Measurements from ENCODE around the gene APOBEC3B.

Gene APOBEC3B

DNA sequence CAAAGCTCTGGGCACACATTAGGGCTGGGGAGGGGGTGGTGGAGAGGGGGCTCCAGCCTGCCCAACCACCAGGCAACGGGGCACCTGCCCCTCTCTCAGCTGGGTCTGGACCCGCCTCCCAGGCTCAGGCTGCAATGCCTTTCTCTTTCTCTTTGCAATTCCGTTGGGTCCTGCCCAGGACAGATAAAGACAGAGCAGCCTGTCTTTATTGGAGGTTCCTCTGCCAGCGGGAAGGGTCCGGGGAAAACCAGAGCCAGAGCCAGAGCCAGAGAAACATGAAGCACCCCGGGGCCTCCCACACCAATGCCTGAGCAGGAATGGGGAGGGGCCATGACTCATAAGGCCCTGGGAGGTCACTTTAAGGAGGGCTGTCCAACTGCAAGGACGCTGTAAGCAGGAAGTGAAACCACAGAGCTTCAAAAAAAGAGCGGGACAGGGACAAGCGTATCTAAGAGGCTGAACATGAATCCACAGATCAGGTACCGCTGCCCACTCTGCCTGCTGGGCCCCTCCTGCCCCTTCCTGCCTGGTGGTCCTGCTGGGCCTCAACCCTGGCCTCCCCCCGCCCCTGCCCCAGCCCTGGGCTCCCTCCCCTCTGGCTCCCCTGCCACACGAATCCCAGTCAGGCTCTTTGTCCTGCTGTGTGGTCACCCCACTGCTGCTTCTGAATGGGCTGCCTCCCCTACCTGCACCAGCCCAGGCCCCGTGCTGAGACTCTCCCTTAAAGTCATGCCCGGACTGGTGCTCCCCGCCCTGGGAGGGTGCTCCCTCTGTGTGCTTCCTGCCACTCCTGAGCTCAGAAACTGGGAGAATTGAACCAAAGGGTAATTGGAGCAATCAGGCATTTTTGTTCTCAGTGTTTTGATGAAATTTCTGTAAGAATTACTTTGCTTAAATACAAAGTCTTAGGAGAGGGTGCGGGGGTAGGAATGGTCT, at the start of gene APOBEC3B:
Gene APOBEC3B (plus strand): TSS at position 356 of the 936 bp plus-strand sequence. CDS start 107 bp downstream, at position 463.
- TF ChIP-seq, protein P1, sequence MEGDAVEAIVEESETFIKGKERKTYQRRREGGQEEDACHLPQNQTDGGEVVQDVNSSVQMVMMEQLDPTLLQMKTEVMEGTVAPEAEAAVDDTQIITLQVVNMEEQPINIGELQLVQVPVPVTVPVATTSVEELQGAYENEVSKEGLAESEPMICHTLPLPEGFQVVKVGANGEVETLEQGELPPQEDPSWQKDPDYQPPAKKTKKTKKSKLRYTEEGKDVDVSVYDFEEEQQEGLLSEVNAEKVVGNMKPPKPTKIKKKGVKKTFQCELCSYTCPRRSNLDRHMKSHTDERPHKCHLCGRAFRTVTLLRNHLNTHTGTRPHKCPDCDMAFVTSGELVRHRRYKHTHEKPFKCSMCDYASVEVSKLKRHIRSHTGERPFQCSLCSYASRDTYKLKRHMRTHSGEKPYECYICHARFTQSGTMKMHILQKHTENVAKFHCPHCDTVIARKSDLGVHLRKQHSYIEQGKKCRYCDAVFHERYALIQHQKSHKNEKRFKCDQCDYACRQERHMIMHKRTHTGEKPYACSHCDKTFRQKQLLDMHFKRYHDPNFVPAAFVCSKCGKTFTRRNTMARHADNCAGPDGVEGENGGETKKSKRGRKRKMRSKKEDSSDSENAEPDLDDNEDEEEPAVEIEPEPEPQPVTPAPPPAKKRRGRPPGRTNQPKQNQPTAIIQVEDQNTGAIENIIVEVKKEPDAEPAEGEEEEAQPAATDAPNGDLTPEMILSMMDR (IDR thresholded peaks at IDR 0.05): no peak

DNA sequence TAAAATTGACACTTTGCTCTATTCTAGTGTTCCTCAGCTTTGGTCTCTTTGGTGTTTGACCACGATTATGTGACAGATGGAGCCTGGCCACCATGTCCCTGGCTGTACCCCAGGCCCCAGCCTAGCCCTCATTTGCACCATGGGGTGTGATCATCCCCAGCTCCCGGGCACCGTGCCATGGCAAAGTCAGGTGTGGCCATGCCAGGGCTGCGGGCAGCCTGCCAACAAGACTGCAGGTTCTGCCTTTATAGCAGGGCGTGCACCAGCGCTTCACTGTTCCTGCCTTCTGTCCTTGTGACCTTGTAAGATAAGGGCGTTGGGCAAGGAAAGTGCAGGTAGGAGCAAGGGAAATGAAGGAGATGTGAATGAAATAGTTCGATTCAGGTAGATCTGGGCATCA, 47.1 kb upstream of the APOBEC3B start:
- TF ChIP-seq, protein P1 (IDR thresholded peaks at IDR 0.05): no peak

DNA sequence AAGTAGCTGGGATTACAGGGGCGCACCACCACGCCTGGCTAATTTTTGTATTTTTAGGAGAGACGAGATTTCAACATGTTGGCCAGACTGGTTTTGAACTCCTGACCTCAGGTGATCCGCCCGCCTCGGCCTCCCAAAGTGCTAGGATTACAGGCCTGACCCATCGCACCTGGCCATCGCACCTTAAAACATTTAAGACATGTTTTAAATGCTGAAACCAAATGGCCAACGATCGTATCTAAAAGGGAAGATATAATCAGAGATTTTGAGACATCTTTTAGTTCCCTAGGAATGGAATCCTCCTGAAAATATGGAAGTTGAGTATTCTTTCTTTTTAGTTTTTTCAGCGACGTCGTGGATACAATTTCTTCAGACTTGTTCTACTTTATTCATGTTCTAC, 46.5 kb upstream of the APOBEC3B start:
- TF ChIP-seq, protein P1 (IDR thresholded peaks at IDR 0.05): no peak

DNA sequence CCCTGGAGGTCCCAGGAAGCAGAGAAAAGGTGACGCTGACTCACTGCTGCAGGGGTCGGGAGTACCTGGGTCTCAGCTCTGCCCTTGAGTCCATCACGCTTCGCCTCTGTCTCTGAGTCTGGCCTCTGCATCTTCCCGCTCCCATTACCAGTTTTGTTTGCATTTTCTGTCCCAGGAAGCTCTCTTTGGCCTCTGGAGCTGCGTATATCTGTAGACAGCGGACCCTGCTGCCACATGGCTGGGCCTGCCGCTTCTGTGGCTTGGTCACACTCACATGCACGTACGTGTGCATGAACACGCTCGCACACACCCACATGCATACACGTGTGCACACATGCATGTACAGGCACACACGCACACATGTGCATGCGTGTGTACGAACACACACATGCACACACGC, 45.6 kb upstream of the APOBEC3B start:
- TF ChIP-seq, protein P1 (IDR thresholded peaks at IDR 0.05): no peak

DNA sequence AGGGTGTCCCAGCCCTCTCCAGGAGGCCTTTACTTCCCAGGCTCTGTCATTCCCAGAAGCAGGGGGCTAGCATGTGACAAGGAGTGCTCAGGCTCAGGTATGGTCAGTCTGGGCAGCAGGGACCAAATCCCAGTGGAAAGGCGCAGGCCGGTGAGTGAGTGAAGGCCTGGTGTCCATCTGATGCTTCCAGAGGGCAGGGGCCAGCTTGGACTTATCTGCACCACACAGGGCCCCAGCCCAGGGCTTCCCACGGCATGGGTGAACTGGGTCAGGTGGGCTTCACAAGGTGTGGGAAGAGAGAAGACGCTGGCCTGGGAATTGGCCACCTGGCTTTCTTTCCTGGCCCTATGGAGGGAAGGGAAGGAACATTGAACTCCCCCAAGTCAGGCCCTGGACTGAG, 45.1 kb upstream of the APOBEC3B start:
- TF ChIP-seq, protein P1 (IDR thresholded peaks at IDR 0.05): no peak

DNA sequence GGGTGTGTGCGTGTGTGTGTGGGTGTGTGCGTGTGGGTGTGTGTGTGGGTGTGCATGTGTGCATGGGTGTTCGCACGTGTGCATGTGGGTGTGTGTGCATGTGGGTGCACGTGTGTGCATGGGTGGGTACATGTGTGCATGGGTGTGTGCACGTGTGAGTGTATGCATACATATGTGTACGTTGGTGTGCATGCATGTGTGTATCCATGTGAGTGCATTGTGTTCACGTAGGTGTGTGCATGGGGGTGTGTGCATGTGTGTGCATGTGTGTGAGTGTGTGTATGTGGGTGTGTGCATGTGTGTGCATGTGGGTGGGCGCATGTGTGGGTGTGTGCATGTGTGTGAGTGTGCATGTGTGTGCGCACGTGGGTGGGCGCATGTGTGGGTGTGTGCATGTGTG, 44.6 kb upstream of the APOBEC3B start:
- TF ChIP-seq, protein P1 (IDR thresholded peaks at IDR 0.05): no peak

DNA sequence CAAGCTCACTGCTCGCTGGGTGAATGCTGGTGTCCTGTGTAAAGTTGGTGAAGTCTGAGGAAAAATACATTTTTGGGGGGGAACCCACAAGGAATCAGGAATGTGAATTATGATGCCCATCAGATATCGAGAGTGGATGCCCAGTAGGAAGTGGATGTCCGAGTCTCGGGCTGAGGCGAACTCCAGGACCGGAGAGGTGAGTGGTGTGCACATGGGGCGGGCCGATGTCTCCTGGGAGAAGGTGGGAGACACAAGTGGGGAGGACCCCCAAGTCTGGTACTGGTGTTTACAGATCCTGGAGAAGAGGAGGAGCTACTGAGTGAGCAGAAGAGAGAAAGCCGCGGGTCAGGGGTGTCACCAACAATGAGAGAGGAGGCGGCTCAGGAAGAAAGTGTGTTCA, 43.9 kb upstream of the APOBEC3B start:
- TF ChIP-seq, protein P1 (IDR thresholded peaks at IDR 0.05): no peak

Measured in LNCAP (cell line).